Fibroblast of lung (primary cell): ENCODE measurements around the gene AMBRA1.

Experiments used
- EZH2 ChIP-seq: IDR thresholded peaks from 2 replicates; pipeline ENCODE4 v1.5.1; 2012; ENCODE audit warnings: low read length, control low read depth, mild to moderate bottlenecking; ENCODE audit errors: missing control alignments
- TF ChIP-seq, protein P1 (sequence below), 2 donors: IDR thresholded peaks in 1 of 2; conservative IDR thresholded peaks in 1 of 2; 1 replicate in 1 of 2; 2 replicates in 1 of 2; pipeline ENCODE4 v1.5.1; 2011 to 2012; ENCODE audit warnings: low read length in 2 of 2, control low read depth in 1 of 2, inconsistent platforms in 1 of 2, low read depth in 1 of 2, mild to moderate bottlenecking in 1 of 2

DNA sequence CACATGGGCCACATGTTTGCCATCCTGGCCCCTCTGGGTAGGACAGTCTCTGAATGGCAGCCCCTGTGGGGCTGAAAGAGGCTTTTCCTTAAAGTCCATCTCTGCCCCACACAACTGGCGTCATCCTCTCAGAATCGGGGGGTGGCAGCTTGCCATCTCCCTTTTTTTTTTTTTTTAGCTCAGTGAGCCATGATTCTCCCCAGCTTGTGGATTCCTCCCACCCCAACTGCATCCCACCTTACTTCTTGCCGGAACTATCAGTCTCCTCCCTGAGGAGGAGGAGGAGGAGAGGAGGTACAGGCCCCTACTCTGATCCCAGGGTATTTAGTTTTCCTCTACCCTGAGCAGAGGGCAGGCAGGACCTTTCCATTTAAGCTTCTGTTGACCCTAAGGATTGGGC is 243.1 kb downstream of the AMBRA1 start:
- TF ChIP-seq, protein P1, sequence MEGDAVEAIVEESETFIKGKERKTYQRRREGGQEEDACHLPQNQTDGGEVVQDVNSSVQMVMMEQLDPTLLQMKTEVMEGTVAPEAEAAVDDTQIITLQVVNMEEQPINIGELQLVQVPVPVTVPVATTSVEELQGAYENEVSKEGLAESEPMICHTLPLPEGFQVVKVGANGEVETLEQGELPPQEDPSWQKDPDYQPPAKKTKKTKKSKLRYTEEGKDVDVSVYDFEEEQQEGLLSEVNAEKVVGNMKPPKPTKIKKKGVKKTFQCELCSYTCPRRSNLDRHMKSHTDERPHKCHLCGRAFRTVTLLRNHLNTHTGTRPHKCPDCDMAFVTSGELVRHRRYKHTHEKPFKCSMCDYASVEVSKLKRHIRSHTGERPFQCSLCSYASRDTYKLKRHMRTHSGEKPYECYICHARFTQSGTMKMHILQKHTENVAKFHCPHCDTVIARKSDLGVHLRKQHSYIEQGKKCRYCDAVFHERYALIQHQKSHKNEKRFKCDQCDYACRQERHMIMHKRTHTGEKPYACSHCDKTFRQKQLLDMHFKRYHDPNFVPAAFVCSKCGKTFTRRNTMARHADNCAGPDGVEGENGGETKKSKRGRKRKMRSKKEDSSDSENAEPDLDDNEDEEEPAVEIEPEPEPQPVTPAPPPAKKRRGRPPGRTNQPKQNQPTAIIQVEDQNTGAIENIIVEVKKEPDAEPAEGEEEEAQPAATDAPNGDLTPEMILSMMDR (conservative IDR thresholded peaks at IDR 0.05 in 1 of 2, IDR thresholded peaks at IDR 0.05 in 1 of 2; ENCODE audit: low read depth in 1 of 2, low read length in 2 of 2) = no peak
- no peak for TF ChIP-seq EZH2
